K562 (cell line): ENCODE results near the gene TAL1. TPM values are rescaled to one million over a fixed set of nuclear protein-coding genes. Genes with fewer than 3 reads are reported as not detected.
A peak's percentile ranks its signal among the peaks of the same experiment; 100 is the strongest.

Source experiments
- ARID4B ChIP-seq: sonication (generic); formaldehyde crosslinking; IDR thresholded peaks from 2 replicates; pipeline ENCODE4 v1.8.0; 2022; ENCODE audit warnings: mild to moderate bottlenecking, missing genetic modification reagents
- ATF1 ChIP-seq, 2 experiments: fragments of 450-650 bp in 1 of 2; IDR thresholded peaks; 2 replicates each; pipeline ENCODE4 v1.6.1; 2016; ENCODE audit warnings: missing compliant biosample characterization in 1 of 2, missing genetic modification characterization in 1 of 2
- BRCA1 ChIP-seq, 2 experiments: fragments of 450-650 bp in 1 of 2; sonication (generic) in 1 of 2; formaldehyde crosslinking in 1 of 2; IDR thresholded peaks; 2 replicates each; pipeline versions ENCODE4 v1.5.0 to v1.6.1; 2017 to 2020; ENCODE audit warnings: mild to moderate bottlenecking in 1 of 2, missing genetic modification reagents in 1 of 2
- CAMTA2 ChIP-seq: fragments of 250-450 bp; sonication (Bioruptor Pico); conservative IDR thresholded peaks from 2 replicates; pipeline ENCODE4 v1.5.1; 2022
- E2F1 ChIP-seq: sonication (generic); formaldehyde crosslinking; IDR thresholded peaks from 2 replicates; pipeline ENCODE4 v1.8.1; 2023; ENCODE audit warnings: mild to moderate bottlenecking, missing genetic modification reagents, moderate library complexity
- ELF2 ChIP-seq: fragments of 250-450 bp; sonication (Bioruptor Pico); IDR thresholded peaks from 2 replicates; pipeline ENCODE4 v1.5.0; 2021; ENCODE audit warnings: mild to moderate bottlenecking
- ESRRB ChIP-seq: fragments of 250-450 bp; sonication (Bioruptor Pico); IDR thresholded peaks from 2 replicates; pipeline ENCODE4 v1.5.0; 2020; ENCODE audit warnings: mild to moderate bottlenecking, moderate library complexity, borderline replicate concordance
- NCOR1 ChIP-seq: fragments of 450-650 bp; IDR thresholded peaks from 2 replicates; pipeline ENCODE4 v1.6.1; 2016; ENCODE audit warnings: mild to moderate bottlenecking, moderate library complexity
- PCBP1 ChIP-seq: fragments of 200-400 bp; formaldehyde crosslinking; IDR thresholded peaks from 2 replicates; pipeline ENCODE4 v1.6.1; 2018; ENCODE audit warnings: mild to moderate bottlenecking, low read depth, low read length; ENCODE audit not compliant: poor library complexity, severe bottlenecking
- SREBF1 ChIP-seq: fragments of 150-350 bp; IDR thresholded peaks from 2 replicates; pipeline ENCODE4 v1.6.1; 2014; ENCODE audit warnings: antibody characterized with exemption, low read depth, low read length, borderline replicate concordance
- ZNF274 ChIP-seq: IDR thresholded peaks from 2 replicates; pipeline ENCODE4 v1.6.1; 2011; ENCODE audit warnings: low read depth, mild to moderate bottlenecking, low read length, moderate library complexity, borderline replicate concordance
- ZNF318 ChIP-seq, 2 experiments: fragments of 450-650 bp; IDR thresholded peaks; 2 replicates each; pipeline ENCODE4 v1.6.1; 2016; ENCODE audit warnings: mild to moderate bottlenecking in 2 of 2, borderline replicate concordance in 1 of 2, low read depth in 1 of 2, moderate library complexity in 1 of 2
- polyA plus RNA-seq, 8 experiments: library from polyadenylated mRNA; depleted of rRNA in 4 of 8; stranded (reverse) in 5 of 8; unstranded in 3 of 8; fragments of >200 nt; fragmentation: Nextera tagmentation in 2 of 8; fragmentation: Illumina TruSeq in 1 of 8; extraction: Ambion mirVana in 2 of 8; extraction: Trizol in 1 of 8; gene quantifications; 2 replicates each; pipeline versions ENCODE4 v1.2.1 to v1.2.3, GENCODE V29; 2011 to 2014; ENCODE audit warnings: inconsistent platforms in 1 of 8, missing spikeins in 1 of 8
- total RNA-seq, 7 experiments: library from RNA; depleted of rRNA in 6 of 7; stranded (reverse); fragments of >200 nt in 6 of 7; fragmentation: Illumina TruSeq in 2 of 7; extraction: Trizol in 2 of 7; gene quantifications; 2 replicates each; pipeline versions ENCODE4 v1.2.1 to v1.2.3, GENCODE V29; 2011 to 2021; ENCODE audit warnings: low replicate concordance in 1 of 7

Gene TAL1
- total and polyA plus RNA-seq, 9 of the 15 experiments (the other 6 are each of a cell fraction or from before 2014, with no cell fraction given), result 18.5 to 106 (median 59.7) TPM

GRCh38 chr1:47229031-47229885, 2.8 kb downstream of the TAL1 start (continued):
- TF ChIP-seq ZNF318 (IDR thresholded peaks at IDR 0.05; ENCODE audit: borderline replicate concordance in 1 of 2, low read depth in 1 of 2), result no peak
- no peak for TF ChIP-seq PCBP1
- TF ChIP-seq CAMTA2 (CRISPR knock-in tag), result no peak
- no peak for TF ChIP-seq E2F1
- no peak; the same call in 1 of the 2 replicates for TF ChIP-seq ARID4B (CRISPR knock-in tag)
- TF ChIP-seq SREBF1, result no peak
- TF ChIP-seq ATF1 (CRISPR knock-in tag; IDR thresholded peaks at IDR 0.05), result no peak
- peak; percentile 30; the same call in 1 of the 2 replicates for TF ChIP-seq ATF1 (tag; IDR thresholded peaks at IDR 0.05)
- no peak for TF ChIP-seq BRCA1 (IDR thresholded peaks at IDR 0.05)
- no peak for TF ChIP-seq BRCA1 (CRISPR knock-in tag; IDR thresholded peaks at IDR 0.05)
- TF ChIP-seq ZNF274, result no peak
- no peak for TF ChIP-seq ESRRB (CRISPR knock-in tag)
- TF ChIP-seq NCOR1, result peak; percentile 71
- 0 out of 2 replicates have a peak, but pooled peaks have one; percentile 11 for TF ChIP-seq ELF2
